ENCODE measurements around the gene TCF7.

TCF7 gene

GRCh38 chr5:134091626-134092121 lies 22.8 kb upstream of the TCF7 start:
- DNase-seq (ENCODE audit: extremely low read depth, low read depth): no peak
- no peak for TF ChIP-seq CTCF (IDR thresholded peaks at IDR 0.05; ENCODE audit: low read depth, low read length)

- no peak for DNase-seq (ENCODE audit: extremely low read depth, low read depth)
- TF ChIP-seq CTCF (IDR thresholded peaks at IDR 0.05; ENCODE audit: low read depth, low read length): no peak
These were observed 21.6 kb upstream of the TCF7 start for GRCh38 chr5:134092875-134093274.

GRCh38 chr5:134093351-134093750 lies 21.1 kb upstream of the TCF7 start:
- no peak for DNase-seq (ENCODE audit: extremely low read depth, low read depth)
- no peak for TF ChIP-seq CTCF (IDR thresholded peaks at IDR 0.05; ENCODE audit: low read depth, low read length)

- no peak for DNase-seq (ENCODE audit: extremely low read depth, low read depth)
- TF ChIP-seq CTCF (IDR thresholded peaks at IDR 0.05; ENCODE audit: low read depth, low read length): no peak
These were observed 19.2 kb upstream of the TCF7 start for GRCh38 chr5:134095293-134095692.

GRCh38 chr5:134095887-134096589 lies 18.4 kb upstream of the TCF7 start:
- no peak for TF ChIP-seq CTCF (IDR thresholded peaks at IDR 0.05; ENCODE audit: low read depth, low read length)
- DNase-seq (ENCODE audit: extremely low read depth, low read depth): no peak

GRCh38 chr5:134097211-134097749 lies 17.2 kb upstream of the TCF7 start:
- no peak for DNase-seq (ENCODE audit: extremely low read depth, low read depth)
- no peak for TF ChIP-seq CTCF (IDR thresholded peaks at IDR 0.05; ENCODE audit: low read depth, low read length)

- TF ChIP-seq CTCF (IDR thresholded peaks at IDR 0.05; ENCODE audit: low read depth, low read length): no peak
- DNase-seq (ENCODE audit: extremely low read depth, low read depth): no peak
These were observed 15.8 kb upstream of the TCF7 start for GRCh38 chr5:134098690-134099089.
